Cardiac fibroblast (primary cell): ENCODE data around the gene STKLD1.
"Not testable (repeated sequence)": the region's sequence is repeated elsewhere in the genome, so short reads cannot be mapped to it uniquely, and the experiment has no call there.

ENCODE experiments used
- DNase-seq, 2 donors: peaks; one replicate each; pipeline versions ENCODE4 v3.0.0 to v3.0.0-alpha.2; 2010; ENCODE audit warnings: low read depth in 2 of 2
- H3K4me3 ChIP-seq, 2 donors: replicated peaks in 1 of 2; 1 replicate in 1 of 2; 2 replicates in 1 of 2; pipeline ENCODE4 v1.5.1; 2011; ENCODE audit warnings: low read depth in 2 of 2, low read length in 2 of 2, mild to moderate bottlenecking in 2 of 2, moderate library complexity in 1 of 2
- TF ChIP-seq, protein P1 (sequence below): IDR thresholded peaks from one replicate; pipeline ENCODE4 v1.5.1; 2011; ENCODE audit warnings: low read depth, mild to moderate bottlenecking, low read length, inconsistent platforms

STKLD1 gene

DNA sequence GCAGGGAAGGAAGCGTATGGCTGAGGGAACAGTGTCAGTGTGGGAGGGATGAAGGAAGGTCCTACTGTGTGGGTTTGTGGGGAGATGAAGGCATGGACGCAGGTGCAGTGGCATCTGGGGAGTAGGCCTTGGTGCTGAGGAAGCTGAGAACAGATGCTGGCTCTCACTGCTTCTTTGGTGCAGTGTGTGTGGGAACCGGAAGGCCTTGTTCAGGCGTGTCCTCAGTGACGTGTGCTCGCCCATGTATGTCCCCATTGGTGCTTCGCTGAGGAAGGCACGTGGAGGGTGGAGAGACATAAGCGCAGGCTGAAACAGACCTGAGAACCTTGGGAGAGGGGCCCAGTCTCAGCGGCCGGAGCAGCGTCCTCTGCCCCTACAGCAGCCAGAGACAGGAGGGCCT is 64.7 kb downstream of the STKLD1 start:
- TF ChIP-seq, protein P1, sequence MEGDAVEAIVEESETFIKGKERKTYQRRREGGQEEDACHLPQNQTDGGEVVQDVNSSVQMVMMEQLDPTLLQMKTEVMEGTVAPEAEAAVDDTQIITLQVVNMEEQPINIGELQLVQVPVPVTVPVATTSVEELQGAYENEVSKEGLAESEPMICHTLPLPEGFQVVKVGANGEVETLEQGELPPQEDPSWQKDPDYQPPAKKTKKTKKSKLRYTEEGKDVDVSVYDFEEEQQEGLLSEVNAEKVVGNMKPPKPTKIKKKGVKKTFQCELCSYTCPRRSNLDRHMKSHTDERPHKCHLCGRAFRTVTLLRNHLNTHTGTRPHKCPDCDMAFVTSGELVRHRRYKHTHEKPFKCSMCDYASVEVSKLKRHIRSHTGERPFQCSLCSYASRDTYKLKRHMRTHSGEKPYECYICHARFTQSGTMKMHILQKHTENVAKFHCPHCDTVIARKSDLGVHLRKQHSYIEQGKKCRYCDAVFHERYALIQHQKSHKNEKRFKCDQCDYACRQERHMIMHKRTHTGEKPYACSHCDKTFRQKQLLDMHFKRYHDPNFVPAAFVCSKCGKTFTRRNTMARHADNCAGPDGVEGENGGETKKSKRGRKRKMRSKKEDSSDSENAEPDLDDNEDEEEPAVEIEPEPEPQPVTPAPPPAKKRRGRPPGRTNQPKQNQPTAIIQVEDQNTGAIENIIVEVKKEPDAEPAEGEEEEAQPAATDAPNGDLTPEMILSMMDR = no peak
- no peak overlapping the region for H3K4me3 ChIP-seq
- DNase-seq = no peak

DNA sequence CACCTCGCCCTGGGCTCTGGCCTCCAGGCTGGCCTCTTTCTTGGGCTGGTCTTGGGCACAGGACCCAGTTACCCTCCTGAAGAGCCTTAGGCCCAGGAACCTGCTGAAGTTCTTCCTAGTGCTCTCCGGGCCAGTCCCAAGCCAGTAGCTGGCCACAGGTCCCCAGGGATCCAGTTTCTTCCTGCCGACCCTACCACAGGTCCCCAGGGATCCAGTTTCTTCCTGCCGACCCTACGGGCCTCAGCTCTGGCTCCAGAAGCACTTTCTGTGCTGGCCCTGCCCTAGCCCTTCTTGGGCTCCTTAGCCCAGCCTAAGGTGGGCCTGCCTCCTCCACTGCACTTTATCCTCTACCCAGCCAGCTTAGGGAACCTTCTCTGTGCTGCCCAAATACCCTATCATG is 65.4 kb downstream of the STKLD1 start:
- no peak for DNase-seq
- H3K4me3 ChIP-seq = no peak overlapping the region
- TF ChIP-seq, protein P1 = no peak

DNA sequence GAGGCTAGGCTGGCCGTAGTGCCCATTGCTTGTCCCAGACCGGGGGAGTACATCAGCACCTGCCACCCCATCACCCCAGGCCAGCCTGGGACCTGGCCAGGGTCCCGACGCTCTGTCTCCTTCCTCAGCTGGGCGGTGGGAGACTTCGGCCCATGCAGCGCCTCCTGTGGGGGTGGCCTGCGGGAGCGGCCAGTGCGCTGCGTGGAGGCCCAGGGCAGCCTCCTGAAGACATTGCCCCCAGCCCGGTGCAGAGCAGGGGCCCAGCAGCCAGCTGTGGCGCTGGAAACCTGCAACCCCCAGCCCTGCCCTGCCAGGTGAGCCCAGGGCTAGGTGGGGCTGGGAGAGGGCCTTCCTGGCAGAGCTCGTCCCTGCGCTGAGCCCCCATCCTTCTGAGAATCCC is 67.1 kb downstream of the STKLD1 start:
- DNase-seq = no peak
- no peak overlapping the region for H3K4me3 ChIP-seq
- TF ChIP-seq, protein P1 = no peak

DNA sequence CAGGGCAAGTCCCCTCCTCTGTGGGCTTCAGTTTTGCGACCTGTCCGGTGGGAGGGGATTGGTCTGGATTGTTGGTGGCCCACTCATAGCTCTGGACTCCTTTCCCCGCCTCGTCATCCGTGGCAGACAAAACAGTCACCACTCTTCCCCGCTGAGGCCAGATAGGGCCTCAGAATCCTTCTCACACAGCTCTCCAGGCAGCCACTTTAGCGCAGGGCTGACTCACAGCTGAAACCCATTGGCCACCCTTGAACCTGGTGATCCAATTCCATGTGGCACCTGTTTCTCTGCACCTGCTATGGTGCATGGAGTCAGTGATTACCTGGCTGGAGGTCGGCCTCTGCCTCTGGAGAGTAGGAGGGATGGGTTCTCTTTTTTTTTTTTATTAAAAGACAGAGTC is 67.8 kb downstream of the STKLD1 start:
- TF ChIP-seq, protein P1 = no peak
- H3K4me3 ChIP-seq = no peak overlapping the region
- peak in 1 of 2 donors; percentile 28 for DNase-seq

DNA sequence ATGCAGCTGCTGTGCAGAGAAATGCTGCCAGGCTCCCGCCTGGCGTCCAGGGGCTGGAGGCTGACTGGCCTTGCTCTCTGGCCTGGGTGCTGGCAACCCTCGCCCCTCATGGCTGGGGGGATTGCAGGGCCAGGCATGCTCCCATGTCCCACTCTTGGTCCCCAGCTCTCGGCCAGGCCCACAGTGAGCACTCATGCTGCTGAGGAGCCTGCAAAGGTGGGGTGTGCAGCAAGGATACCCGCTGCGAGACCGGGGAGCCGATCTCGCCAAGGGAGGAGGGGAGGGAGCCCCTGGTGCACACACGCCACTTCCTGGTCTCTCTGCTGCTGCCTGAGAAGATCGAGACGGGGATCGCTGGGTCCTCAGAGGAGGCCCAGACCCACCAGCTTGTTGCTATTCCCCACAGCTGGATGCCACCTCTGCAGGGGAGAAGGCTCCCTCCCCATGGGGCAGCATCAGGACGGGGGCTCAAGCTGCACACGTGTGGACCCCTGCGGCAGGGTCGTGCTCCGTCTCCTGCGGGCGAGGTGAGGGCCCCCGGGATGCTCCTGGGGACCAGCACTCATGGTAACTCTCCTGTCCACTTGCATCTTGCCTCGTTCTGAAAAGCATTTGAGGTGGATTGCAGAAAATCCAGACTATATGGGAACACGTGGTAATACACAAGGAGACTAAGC is 69.3 kb downstream of the STKLD1 start:
- H3K4me3 ChIP-seq = no peak overlapping the region
- DNase-seq = no peak
- TF ChIP-seq, protein P1 = no peak

DNA sequence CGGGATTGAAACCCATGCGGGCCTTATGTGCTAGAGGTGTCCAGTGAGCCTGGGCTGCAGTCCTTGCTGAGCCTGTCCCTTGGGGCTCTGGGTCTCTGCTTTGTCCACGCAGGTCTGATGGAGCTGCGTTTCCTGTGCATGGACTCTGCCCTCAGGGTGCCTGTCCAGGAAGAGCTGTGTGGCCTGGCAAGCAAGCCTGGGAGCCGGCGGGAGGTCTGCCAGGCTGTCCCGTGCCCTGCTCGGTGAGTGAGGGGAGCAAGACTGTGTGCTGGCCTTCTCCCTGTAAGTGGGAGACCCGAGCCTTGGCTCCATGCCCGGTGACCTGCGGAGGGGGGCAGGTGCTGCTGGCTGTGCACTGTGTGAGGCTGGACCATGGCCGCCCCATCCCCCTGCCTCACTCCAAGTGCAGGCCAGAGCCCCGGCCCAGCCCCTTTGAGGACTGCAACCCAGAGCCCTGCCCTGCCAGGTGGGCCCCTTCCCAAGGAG is 72.4 kb downstream of the STKLD1 start:
- TF ChIP-seq, protein P1 = no peak
- no peak overlapping the region for H3K4me3 ChIP-seq

DNA sequence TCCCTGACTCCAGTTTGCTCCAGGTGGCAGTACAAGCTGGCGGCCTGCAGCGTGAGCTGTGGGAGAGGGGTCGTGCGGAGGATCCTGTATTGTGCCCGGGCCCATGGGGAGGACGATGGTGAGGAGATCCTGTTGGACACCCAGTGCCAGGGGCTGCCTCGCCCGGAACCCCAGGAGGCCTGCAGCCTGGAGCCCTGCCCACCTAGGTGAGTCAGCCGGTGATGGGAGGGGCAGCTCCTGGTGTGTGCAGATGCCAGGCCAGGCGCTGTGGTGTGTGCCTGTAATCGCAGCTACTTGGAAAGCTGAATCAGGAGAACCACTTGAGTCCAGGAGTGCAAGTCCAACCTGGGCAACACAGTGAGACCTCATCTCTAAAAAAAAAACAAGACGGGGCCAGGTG is 73.6 kb downstream of the STKLD1 start:
- no peak overlapping the region for H3K4me3 ChIP-seq

More for the DNA sequence above, 72.4 kb downstream of the STKLD1 start:
- no peak for DNase-seq

DNA sequence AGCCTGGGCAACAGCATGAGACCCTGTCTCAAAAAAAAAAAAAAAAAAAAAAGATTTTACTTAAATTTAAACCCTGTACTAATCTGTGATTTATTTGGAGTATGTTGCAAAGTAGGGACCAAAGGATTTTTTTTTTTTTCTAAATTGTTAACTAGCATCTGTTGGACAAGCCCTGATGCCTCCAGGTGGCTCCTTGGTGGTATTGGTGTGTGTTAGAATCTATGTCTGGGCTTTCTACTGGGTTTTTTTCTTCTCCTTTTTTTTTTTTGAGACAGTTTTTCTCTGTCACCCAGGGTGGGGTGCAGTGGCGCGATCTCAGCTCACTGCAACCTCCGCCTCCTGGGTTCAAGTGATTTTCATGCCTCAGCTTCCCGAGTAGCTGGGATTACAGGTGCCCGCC is 75.7 kb downstream of the STKLD1 start:
- not testable (repeated sequence) for DNase-seq, H3K4me3 ChIP-seq

More for the DNA sequence above, 73.6 kb downstream of the STKLD1 start:
- TF ChIP-seq, protein P1 = no peak
- DNase-seq = no peak
